ENCODE data around the gene PRKCZ. TPM values are rescaled to one million over a fixed set of nuclear protein-coding genes. Genes with fewer than 3 reads are reported as not detected.

PRKCZ gene
- total and polyA plus RNA-seq, 2 of the 4 experiments (the other 2 are of a cell fraction): 2.0 to 3.5 TPM

- Histone ChIP-seq H3K9me1 (ENCODE audit: insufficient read depth, low read length) (no peaks in the 10 kb centered on the region), H3K4me1 (ENCODE audit: control insufficient read depth, insufficient read depth, low read length) (no peaks in the 10 kb centered on the region), H4K20me1 (ENCODE audit: insufficient read depth, low read length) (no peaks in the 10 kb centered on the region), H3K18ac (ENCODE audit: low read depth, low read length) (no peak overlapping the region), H2AFZ (replicated peaks; ENCODE audit: low read length, poor library complexity) (no peak overlapping the region), H2AK5ac (ENCODE audit: low read depth, low read length) (no peak overlapping the region), H3K4me3 (ENCODE audit: insufficient read depth, low read depth, low read length) (no peak overlapping the region), H3K14ac (replicated peaks; ENCODE audit: low read depth, low read length) (no peak overlapping the region), H3K23ac (ENCODE audit: low read depth, low read length) (no peak overlapping the region), H2BK20ac (ENCODE audit: low read depth, low read length) (no peak overlapping the region), H2AK9ac (replicated peaks; ENCODE audit: low read depth, low read length, poor library complexity) (no peak overlapping the region), H3K27me3 (ENCODE audit: control insufficient read depth, insufficient read depth, low read length) (peaks cover 1% of the 10 kb centered on the region; the same call in 1 of the 2 replicates), H3K36me3 (ENCODE audit: control insufficient read depth, insufficient read depth, low read length) (no peaks in the 10 kb centered on the region), H4K91ac (ENCODE audit: insufficient read depth, low read depth, low read length) (no peak overlapping the region), H3K9me3 (ENCODE audit: control insufficient read depth, insufficient read depth, low read length) (no peaks in the 10 kb centered on the region), H2BK5ac (ENCODE audit: low read depth, low read length, poor library complexity, severe bottlenecking) (no peak overlapping the region), H3K79me1 (ENCODE audit: low read depth in 1 of 2, low read length in 2 of 2) (no peaks in the 10 kb centered on the region), H3K4ac (ENCODE audit: low read depth, low read length) (no peak overlapping the region), H3K27ac (ENCODE audit: insufficient read depth, low read length) (no peak overlapping the region), H2BK120ac (ENCODE audit: low read depth, low read length) (no peak overlapping the region), H4K8ac (ENCODE audit: low read depth in 2 of 2, low read length in 2 of 2) (no peak overlapping the region), H3K4me2 (ENCODE audit: low read depth, low read length) (no peak overlapping the region), H3K9ac (ENCODE audit: low read depth, low read length) (no peak overlapping the region), H4K5ac (ENCODE audit: low read depth, low read length) (no peak overlapping the region), H3K56ac (ENCODE audit: extremely low read depth, insufficient read depth, low read length) (no peak overlapping the region), H2BK15ac (ENCODE audit: low read depth, low read length) (no peak overlapping the region)
- dilution Hi-C loops (cut with HindIII; ENCODE audit: low sequenced_read_pairs, unreplicated experiment) (no loop called here), in situ Hi-C loops (cut with MboI; ENCODE audit: low sequenced_read_pairs) (no loop called here), intact Hi-C loops (cut with micrococcal nuclease) (no loop called here)
- TF ChIP-seq CHD1 (IDR thresholded peaks at IDR 0.05; ENCODE audit: low read depth, low read length): no peak
- no peak for TF ChIP-seq MAFK (IDR thresholded peaks at IDR 0.05; ENCODE audit: low read depth, low read length)
- no peak for TF ChIP-seq FOS (IDR thresholded peaks at IDR 0.05; ENCODE audit: low read depth, low read length)
- no peak for TF ChIP-seq USF2 (IDR thresholded peaks at IDR 0.05; ENCODE audit: low read depth, low read length)
- no peak for TF ChIP-seq RFX5 (IDR thresholded peaks at IDR 0.05; ENCODE audit: low read depth, low read length)
- no peak for TF ChIP-seq SMC3 (IDR thresholded peaks at IDR 0.05; ENCODE audit: low read depth, low read length)
- no peak for TF ChIP-seq BHLHE40 (IDR thresholded peaks at IDR 0.05; ENCODE audit: low read depth, low read length)
- TF ChIP-seq CTCF (conservative IDR thresholded peaks at IDR 0.05; ENCODE audit: low read depth, low read length): no peak
- no peak for TF ChIP-seq ELK1 (IDR thresholded peaks at IDR 0.05; ENCODE audit: borderline replicate concordance, low read depth, low read length)
- CTCF ChIA-PET: no interaction called here
- no TSS peak for BruUV-seq (replicated peaks)
- no peak for DNase-seq
- WGBS, 2 experiments (ENCODE audit: extremely low coverage in 2 of 2, insufficient read length in 1 of 2): 87% methylated on average over 13 of the region's 23 CpGs; no CpG with 5 or more reads in 1 of the 2 experiments
- POLR2A ChIA-PET (ENCODE audit: unreplicated experiment): no interaction called here
- ATAC-seq (ENCODE audit: low read depth): no peak
These were observed 10.3 kb downstream of the PRKCZ start for GRCh38 chr1:2060535-2060934.
